HepG2 (cell line): Measurements from ENCODE around the gene EIF3J. TPM values are rescaled to one million over a fixed set of nuclear protein-coding genes. Genes with fewer than 3 reads are reported as not detected.

Source experiments
- ADNP ChIP-seq: sonication (generic); formaldehyde crosslinking; IDR thresholded peaks from 2 replicates; pipeline ENCODE4 v1.4.0; 2020; ENCODE audit warnings: missing genetic modification reagents
- ARNTL ChIP-seq: sonication (generic); formaldehyde crosslinking; IDR thresholded peaks from 2 replicates; pipeline ENCODE4 v1.4.0; 2020; ENCODE audit warnings: mild to moderate bottlenecking, missing genetic modification reagents
- ATF1 ChIP-seq: IDR thresholded peaks from 2 replicates; pipeline ENCODE4 v1.6.1; 2016; ENCODE audit warnings: mild to moderate bottlenecking, control low read depth
- CCAR2 ChIP-seq: fragments of 200-400 bp; formaldehyde crosslinking; optimal IDR thresholded peaks from 2 replicates; pipeline ENCODE3; 2018; ENCODE audit warnings: low read depth, mild to moderate bottlenecking, low read length, moderate library complexity
- E2F5 ChIP-seq: sonication (generic); formaldehyde crosslinking; conservative IDR thresholded peaks from 2 replicates; pipeline ENCODE4 v1.4.0; 2020; ENCODE audit warnings: missing genetic modification reagents
- ETS1 ChIP-seq: sonication (generic); formaldehyde crosslinking; IDR thresholded peaks from 2 replicates; pipeline ENCODE4 v1.4.0; 2020; ENCODE audit warnings: missing genetic modification reagents
- FIP1L1 ChIP-seq: fragments of 200-400 bp; formaldehyde crosslinking; IDR thresholded peaks from 2 replicates; pipeline ENCODE4 v1.6.1; 2018; ENCODE audit warnings: low read depth, mild to moderate bottlenecking, low read length, moderate library complexity, borderline replicate concordance; ENCODE audit not compliant: insufficient read depth
- GABPA ChIP-seq, 2 experiments: IDR thresholded peaks; 2 replicates each; pipeline ENCODE4 v1.6.1; 2011 to 2016; ENCODE audit warnings: low read depth in 2 of 2, low read length in 1 of 2, missing biosample characterization in 1 of 2, missing genetic modification characterization in 1 of 2
- IKZF4 ChIP-seq: sonication (generic); formaldehyde crosslinking; IDR thresholded peaks from 2 replicates; pipeline ENCODE4 v1.5.1; 2020; ENCODE audit warnings: borderline replicate concordance, mild to moderate bottlenecking, low read depth, missing genetic modification reagents; ENCODE audit errors: not compliant biosample characterization
- KDM5B ChIP-seq: sonication (generic); formaldehyde crosslinking; IDR thresholded peaks from 2 replicates; pipeline ENCODE4 v1.4.0; 2020; ENCODE audit warnings: missing genetic modification reagents, mild to moderate bottlenecking, borderline replicate concordance
- KLF13 ChIP-seq: sonication (generic); formaldehyde crosslinking; IDR thresholded peaks from 2 replicates; pipeline ENCODE4 v1.4.0; 2020; ENCODE audit warnings: mild to moderate bottlenecking, missing genetic modification reagents
- NFE2L2 ChIP-seq: fragments of 150-350 bp; IDR thresholded peaks from 2 replicates; pipeline ENCODE4 v1.6.1; 2014; ENCODE audit warnings: low read length
- NRL ChIP-seq: sonication (generic); formaldehyde crosslinking; IDR thresholded peaks from 2 replicates; pipeline ENCODE4 v1.5.0; 2020; ENCODE audit warnings: missing genetic modification reagents, mild to moderate bottlenecking, moderate library complexity, borderline replicate concordance
- PHB2 ChIP-seq: fragments of 450-650 bp; IDR thresholded peaks from 2 replicates; pipeline ENCODE4 v1.6.1; 2018; ENCODE audit not compliant: partially characterized antibody
- SYNCRIP ChIP-seq: fragments of 200-400 bp; formaldehyde crosslinking; IDR thresholded peaks from 2 replicates; pipeline ENCODE4 v1.6.1; 2018; ENCODE audit warnings: mild to moderate bottlenecking, low read depth, low read length; ENCODE audit not compliant: insufficient read depth
- TBP ChIP-seq: sonication (generic); formaldehyde crosslinking; IDR thresholded peaks from 2 replicates; pipeline ENCODE4 v1.5.0; 2020; ENCODE audit warnings: missing genetic modification reagents
- ZNF205 ChIP-seq: IDR thresholded peaks from 2 replicates; pipeline ENCODE4 v1.6.1; 2018; ENCODE audit warnings: missing biosample characterization, missing genetic modification reagents
- ZNF354B ChIP-seq: sonication (generic); formaldehyde crosslinking; IDR thresholded peaks from 2 replicates; pipeline ENCODE4 v1.8.0; 2022; ENCODE audit warnings: mild to moderate bottlenecking, missing genetic modification reagents
- ZNF546 ChIP-seq: sonication (generic); formaldehyde crosslinking; conservative IDR thresholded peaks from 2 replicates; pipeline ENCODE4 v1.8.1; 2023; ENCODE audit warnings: mild to moderate bottlenecking, missing genetic modification reagents
- ZNF614 ChIP-seq: IDR thresholded peaks from 2 replicates; pipeline ENCODE4 v1.6.1; 2018; ENCODE audit warnings: missing biosample characterization, missing genetic modification reagents, inconsistent platforms, borderline replicate concordance
- ZNF670 ChIP-seq: sonication (generic); formaldehyde crosslinking; IDR thresholded peaks from 2 replicates; pipeline ENCODE4 v1.8.0; 2022; ENCODE audit warnings: mild to moderate bottlenecking, missing genetic modification reagents, borderline replicate concordance
- polyA plus RNA-seq, 8 experiments: library from polyadenylated mRNA; depleted of rRNA in 3 of 8; stranded (reverse) in 7 of 8; unstranded in 1 of 8; fragments of >200 nt; fragmentation: Illumina TruSeq in 4 of 8; extraction: Trizol in 4 of 8; gene quantifications; 2 replicates each; pipeline versions ENCODE4 v1.2.1 to v1.2.3, GENCODE V29; 2011 to 2016; ENCODE audit warnings: low read depth in 4 of 8, missing spikeins in 1 of 8, mixed read lengths in 1 of 8; ENCODE audit not compliant: insufficient read depth in 1 of 8
- total RNA-seq, 5 experiments: library from RNA; depleted of rRNA; stranded (reverse); fragments of >200 nt; fragmentation: Illumina TruSeq; extraction: Trizol; gene quantifications; 2 replicates each; pipeline ENCODE4 v1.2.3, GENCODE V29; 2016; ENCODE audit warnings: low read depth in 1 of 5
- TF ChIP-seq, protein P1 (sequence below): sonication (generic); formaldehyde crosslinking; conservative IDR thresholded peaks from 2 replicates; pipeline ENCODE4 v1.8.0; 2022; ENCODE audit warnings: mild to moderate bottlenecking, moderate library complexity, missing genetic modification reagents

Gene EIF3J
- total and polyA plus RNA-seq, 2 of the 13 experiments (the other 11 are each of a cell fraction or from before 2014, with no cell fraction given) = 51.7 to 69.2 TPM

GRCh38 chr15:44536962-44537734 lies at the start of gene EIF3J (continued):
- no peak; the same call in 1 of the 2 replicates for TF ChIP-seq E2F5 (CRISPR knock-in tag)
- no peak; the same call in 1 of the 2 replicates for TF ChIP-seq ARNTL (CRISPR knock-in tag)
- no peak for TF ChIP-seq GABPA (IDR thresholded peaks at IDR 0.05; ENCODE audit: low read depth, low read length)
- TF ChIP-seq GABPA (CRISPR knock-in tag; IDR thresholded peaks at IDR 0.05; ENCODE audit: low read depth) = no peak
- TF ChIP-seq ZNF614 (CRISPR knock-in tag) = no peak
- TF ChIP-seq KDM5B (CRISPR knock-in tag) = peak; percentile 85; the same call in 1 of the 2 replicates
- no peak for TF ChIP-seq CCAR2
- no peak for TF ChIP-seq IKZF4 (CRISPR knock-in tag)
- TF ChIP-seq PHB2 = no peak
- 0 out of 2 replicates have a peak, but pooled peaks have one; percentile 16 for TF ChIP-seq ZNF205 (CRISPR knock-in tag)
- no peak for TF ChIP-seq ZNF354B (CRISPR knock-in tag)
- TF ChIP-seq, protein P1, sequence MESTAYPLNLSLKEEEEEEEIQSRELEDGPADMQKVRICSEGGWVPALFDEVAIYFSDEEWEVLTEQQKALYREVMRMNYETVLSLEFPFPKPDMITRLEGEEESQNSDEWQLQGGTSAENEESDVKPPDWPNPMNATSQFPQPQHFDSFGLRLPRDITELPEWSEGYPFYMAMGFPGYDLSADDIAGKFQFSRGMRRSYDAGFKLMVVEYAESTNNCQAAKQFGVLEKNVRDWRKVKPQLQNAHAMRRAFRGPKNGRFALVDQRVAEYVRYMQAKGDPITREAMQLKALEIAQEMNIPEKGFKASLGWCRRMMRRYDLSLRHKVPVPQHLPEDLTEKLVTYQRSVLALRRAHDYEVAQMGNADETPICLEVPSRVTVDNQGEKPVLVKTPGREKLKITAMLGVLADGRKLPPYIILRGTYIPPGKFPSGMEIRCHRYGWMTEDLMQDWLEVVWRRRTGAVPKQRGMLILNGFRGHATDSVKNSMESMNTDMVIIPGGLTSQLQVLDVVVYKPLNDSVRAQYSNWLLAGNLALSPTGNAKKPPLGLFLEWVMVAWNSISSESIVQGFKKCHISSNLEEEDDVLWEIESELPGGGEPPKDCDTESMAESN = no peak
- TF ChIP-seq ETS1 (CRISPR knock-in tag) = peak; percentile 70; the same call in 1 of the 2 replicates
- TF ChIP-seq NFE2L2 = no peak
- TF ChIP-seq ATF1 (CRISPR knock-in tag) = no peak
- no peak for TF ChIP-seq NRL (CRISPR knock-in tag)
- no peak for TF ChIP-seq ADNP (CRISPR knock-in tag)
- TF ChIP-seq FIP1L1 = no peak; the same call in 1 of the 2 replicates
- no peak; the same call in 1 of the 2 replicates for TF ChIP-seq ZNF546 (CRISPR knock-in tag)
- no peak for TF ChIP-seq TBP (CRISPR knock-in tag)
- peak; percentile 81; the same call in 1 of the 2 replicates for TF ChIP-seq ZNF670 (CRISPR knock-in tag)
- no peak for TF ChIP-seq SYNCRIP
- TF ChIP-seq KLF13 (CRISPR knock-in tag) = peak; percentile 94
